ENCODE results near the gene MYO1F. TPM values are rescaled to one million over a fixed set of nuclear protein-coding genes. Genes with fewer than 3 reads are reported as not detected.
"Not testable (repeated sequence)": the region's sequence is repeated elsewhere in the genome, so short reads cannot be mapped to it uniquely, and the experiment has no call there.

The MYO1F gene
- total RNA-seq, 2 experiments from 2014 or later = 21.0 to 21.4 TPM

GRCh38 chr19:8567522-8568172 lies 9.6 kb downstream of the MYO1F start:
- POLR2A ChIA-PET = no interaction called here
- Mint-ChIP-seq H3K4me1 (ENCODE audit: low read depth) (peaks cover 46% of the 10 kb centered on the region), H3K36me3 (ENCODE audit: low read depth) (peaks cover 1% of the 10 kb centered on the region), H3K9me3 (no peaks in the 10 kb centered on the region), H3K27ac (peak overlapping the region; percentile 42), H3K27me3 (no peaks in the 10 kb centered on the region), H3K4me3 (no peak overlapping the region)
- no peak for ATAC-seq
- DNase-seq = no peak
- TF ChIP-seq CTCF (IDR thresholded peaks at IDR 0.05) = no peak
- CTCF ChIA-PET = interaction anchor here (1.3 to 6.4 kb wide), 2 partner anchors 11 to 214 kb away, joined by 3 to 60 read pairs; partner anchors contain the start of gene MYO1F
- intact Hi-C loops (cut with micrococcal nuclease) = no loop called here

GRCh38 chr19:8566855-8567254 lies 10.4 kb downstream of the MYO1F start:
- no peak for TF ChIP-seq CTCF (IDR thresholded peaks at IDR 0.05)
- no peak for DNase-seq
- peaks cover 1% of the 10 kb centered on the region for H3K36me3 Mint-ChIP-seq (ENCODE audit: low read depth)
- no peak for ATAC-seq
- H3K9me3 Mint-ChIP-seq = no peaks in the 10 kb centered on the region
- POLR2A ChIA-PET = interaction anchor here (1.9 kb wide), 1 partner anchor 53 kb away, joined by 5 read pairs; the partner anchor contains the start of gene ZNF414
- H3K27me3 Mint-ChIP-seq = no peaks in the 10 kb centered on the region
- H3K27ac Mint-ChIP-seq = no peak overlapping the region
- CTCF ChIA-PET = interaction anchor here (1.3 to 6.4 kb wide), 2 partner anchors 12 to 213 kb away, joined by 3 to 60 read pairs; partner anchors contain the start of gene MYO1F
- no peak overlapping the region for H3K4me3 Mint-ChIP-seq
- intact Hi-C loops (cut with micrococcal nuclease) = no loop called here
- H3K4me1 Mint-ChIP-seq (ENCODE audit: low read depth) = peaks cover 41% of the 10 kb centered on the region

GRCh38 chr19:8564866-8565265 lies 12.4 kb downstream of the MYO1F start:
- peaks cover 28% of the 10 kb centered on the region for H3K4me1 Mint-ChIP-seq (ENCODE audit: low read depth)
- H3K36me3 Mint-ChIP-seq (ENCODE audit: low read depth); DNase-seq; ATAC-seq; intact Hi-C loops (cut with micrococcal nuclease); H3K27me3 Mint-ChIP-seq; H3K9me3 Mint-ChIP-seq; H3K4me3 Mint-ChIP-seq; POLR2A ChIA-PET: not testable (repeated sequence)
- CTCF ChIA-PET = interaction anchor here (0.7 to 6.4 kb wide), 2 partner anchors 14 to 51 kb away, joined by 3 to 60 read pairs; partner anchors contain the start of genes MYO1F and ZNF414
- H3K27ac Mint-ChIP-seq = peak overlapping the region; percentile 31

- no peak for TF ChIP-seq CTCF (IDR thresholded peaks at IDR 0.05)
- Mint-ChIP-seq H3K9me3 (no peaks in the 10 kb centered on the region), H3K4me1 (ENCODE audit: low read depth) (peaks cover 24% of the 10 kb centered on the region), H3K36me3 (ENCODE audit: low read depth) (peaks cover 1% of the 10 kb centered on the region), H3K27me3 (no peaks in the 10 kb centered on the region), H3K4me3 (no peak overlapping the region), H3K27ac (peak overlapping the region; percentile 57)
- no peak for DNase-seq
- intact Hi-C loops (cut with micrococcal nuclease) = no loop called here
- POLR2A ChIA-PET = no interaction called here
- ATAC-seq = no peak
- CTCF ChIA-PET = no interaction called here
Observed at GRCh38 chr19:8561075-8561764, 16.0 kb downstream of the MYO1F start.

- no peaks in the 10 kb centered on the region for H3K36me3 Mint-ChIP-seq (ENCODE audit: low read depth)
- DNase-seq = no peak
- ChIA-PET CTCF (interaction anchor here (1.1 to 3.2 kb wide), 3 partner anchors 13 to 23 kb away, joined by 3 to 11 read pairs (median 11); no protein-coding TSS in a partner anchor), POLR2A (interaction anchor here (0.7 to 1.5 kb wide), 3 partner anchors 10 to 605 kb away, joined by 3 to 6 read pairs (median 3); no protein-coding TSS in a partner anchor)
- no peak for TF ChIP-seq CTCF (IDR thresholded peaks at IDR 0.05)
- ATAC-seq = no peak
- intact Hi-C loops (cut with micrococcal nuclease) = no loop called here
- no peaks in the 10 kb centered on the region for H3K27me3 Mint-ChIP-seq
- peaks cover 16% of the 10 kb centered on the region for H3K4me1 Mint-ChIP-seq (ENCODE audit: low read depth)
- H3K27ac Mint-ChIP-seq = peak overlapping the region; percentile 23
- no peak overlapping the region for H3K4me3 Mint-ChIP-seq
- H3K9me3 Mint-ChIP-seq = no peaks in the 10 kb centered on the region
Observed at GRCh38 chr19:8558325-8558724, 18.9 kb downstream of the MYO1F start.

All from activated CD8-positive, alpha-beta T cell treated with anti-CD3 and anti-CD28 coated beads for 36 hours (primary cell).